Measurements from ENCODE around the gene GGA3.
"Not testable (repeated sequence)": the region's sequence is repeated elsewhere in the genome, so short reads cannot be mapped to it uniquely, and the experiment has no call there.

Gene GGA3

GRCh38 chr17:75263055-75263454, 1.6 kb upstream of the GGA3 start:
- ChIA-PET CTCF (interaction anchor here (0.8 to 4.8 kb wide), 9 partner anchors 8 to 254 kb away, joined by 3 to 87 read pairs (median 4); partner anchors contain the start of genes MIF4GD and TSEN54), POLR2A (interaction anchor here (0.7 to 3.0 kb wide), 5 partner anchors 8 to 287 kb away, joined by 5 to 27 read pairs (median 5); partner anchors contain the start of genes GRB2, MIF4GD and SLC25A19)
- no peak for TF ChIP-seq CTCF (IDR thresholded peaks at IDR 0.05; ENCODE audit: control extremely low read depth, extremely low read depth, low read depth, missing control alignments)
- no peak for DNase-seq (ENCODE audit: extremely low spot score)

GRCh38 chr17:75262112-75262606, 753 bp upstream of the GGA3 start:
- ChIA-PET CTCF (interaction anchor here (1.0 to 4.8 kb wide), 12 partner anchors 9 to 150 kb away, joined by 3 to 87 read pairs (median 4); partner anchors contain the start of genes MIF4GD and NT5C), POLR2A (interaction anchor here (0.5 to 3.0 kb wide), 7 partner anchors 9 to 144 kb away, joined by 3 to 27 read pairs (median 5); partner anchors contain the start of genes GRB2, MIF4GD and SLC25A19)
- no peak for TF ChIP-seq CTCF (IDR thresholded peaks at IDR 0.05; ENCODE audit: control extremely low read depth, extremely low read depth, low read depth, missing control alignments)
- no peak for DNase-seq (ENCODE audit: extremely low spot score)

- CTCF ChIA-PET, result interaction anchor here (1.1 to 4.8 kb wide), 11 partner anchors 10 to 180 kb away, joined by 3 to 87 read pairs (median 6); partner anchors contain the start of genes MIF4GD and SLC25A19
- TF ChIP-seq CTCF (IDR thresholded peaks at IDR 0.05; ENCODE audit: control extremely low read depth, extremely low read depth, low read depth, missing control alignments), result no peak
- POLR2A ChIA-PET, result interaction anchor here (0.5 to 3.0 kb wide), 8 partner anchors 9 to 720 kb away, joined by 3 to 27 read pairs (median 4); partner anchors contain the start of genes GRB2, MIF4GD and SLC25A19
- DNase-seq (ENCODE audit: extremely low spot score), result no peak
Measured at GRCh38 chr17:75260641-75261335, 618 bp downstream of the GGA3 start.

GRCh38 chr17:75257228-75257627, 4.2 kb downstream of the GGA3 start:
- CTCF ChIA-PET; POLR2A ChIA-PET; DNase-seq (ENCODE audit: extremely low spot score): not testable (repeated sequence)

GRCh38 chr17:75255954-75256698, 5.3 kb downstream of the GGA3 start:
- DNase-seq (ENCODE audit: extremely low spot score); CTCF ChIA-PET; POLR2A ChIA-PET: not testable (repeated sequence)

GRCh38 chr17:75252039-75252816, 9.2 kb downstream of the GGA3 start:
- POLR2A ChIA-PET, result interaction anchor here (0.6 to 0.7 kb wide), 3 partner anchors 9 to 1476 kb away, joined by 3 read pairs; partner anchors contain the start of gene MIF4GD
- DNase-seq (ENCODE audit: extremely low spot score), result no peak
- no peak for TF ChIP-seq CTCF (IDR thresholded peaks at IDR 0.05; ENCODE audit: control extremely low read depth, extremely low read depth, low read depth, missing control alignments)
- CTCF ChIA-PET, result interaction anchor here (0.8 to 5.2 kb wide), 6 partner anchors 9 to 291 kb away, joined by 3 to 32 read pairs (median 4); partner anchors contain the start of genes GGA3, MIF4GD and MRPS7
